ENCODE measurements around the gene PUS1. TPM values are rescaled to one million over a fixed set of nuclear protein-coding genes. Genes with fewer than 3 reads are reported as not detected.

Gene PUS1
- total RNA-seq, 2 experiments from 2014 or later: 43.5 to 78.3 TPM

DNA sequence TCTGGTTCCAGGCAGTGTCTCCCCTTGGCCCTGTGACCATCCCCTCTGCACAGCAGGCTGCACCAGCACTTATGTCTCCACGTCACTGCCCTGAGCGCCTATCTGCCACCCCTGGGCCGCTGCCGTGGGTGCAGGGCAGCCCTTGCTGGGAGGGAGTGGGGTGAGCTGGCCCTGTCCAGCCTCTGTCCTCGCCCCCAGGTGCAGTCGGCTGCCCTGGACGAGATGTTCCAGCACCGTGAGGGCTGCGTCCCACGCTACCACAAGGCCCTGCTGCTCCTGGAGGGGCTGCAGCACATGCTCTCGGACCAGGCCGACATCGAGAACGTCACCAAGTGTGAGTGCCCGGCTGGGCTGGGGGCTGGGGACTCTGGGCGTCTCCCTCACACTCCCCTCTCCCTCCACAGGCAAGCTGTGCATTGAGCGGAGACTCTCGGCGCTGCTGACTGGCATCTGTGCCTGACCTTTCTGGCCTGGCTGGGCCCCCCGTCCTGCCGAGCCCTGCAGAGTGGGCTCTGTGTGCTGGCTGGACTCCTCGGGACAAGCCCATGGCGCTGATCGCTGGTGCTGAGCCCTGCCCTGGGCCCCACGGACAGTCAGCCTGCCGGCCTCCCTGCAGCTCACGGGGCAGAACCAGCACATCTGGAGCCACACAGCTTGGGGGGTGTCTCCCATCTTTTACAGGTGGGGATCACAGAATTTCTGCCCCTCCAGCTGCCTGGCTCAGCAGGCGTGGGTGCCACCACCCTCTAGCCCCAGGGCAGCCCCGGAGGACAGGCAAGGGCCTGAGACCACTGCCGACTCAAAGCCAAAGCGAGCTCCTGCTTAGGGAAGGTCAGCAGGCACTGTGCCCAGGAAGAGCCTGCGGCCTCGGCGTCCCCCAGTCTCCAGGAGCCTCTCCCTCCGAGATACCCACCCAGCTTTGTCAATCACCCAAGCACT lies 7.9 kb upstream of the PUS1 start:
- Histone ChIP-seq H3K27ac (ENCODE audit: low read depth, low read length, poor library complexity, severe bottlenecking) (no peak overlapping the region), H3K4me2 (ENCODE audit: low read length) (no peak overlapping the region), H3K36me3 (ENCODE audit: insufficient read depth, low read length) (no peaks in the 10 kb centered on the region), H4K20me1 (ENCODE audit: insufficient read depth, low read length) (no peaks in the 10 kb centered on the region; the same call in 1 of the 2 replicates), H3K9me3 (ENCODE audit: low read length) (no peaks in the 10 kb centered on the region), H3K4me3 (ENCODE audit: low read depth, low read length, poor library complexity, severe bottlenecking) (no peak overlapping the region), H3K9me2 (ENCODE audit: insufficient read depth, low read length) (no peaks in the 10 kb centered on the region), H3K4me1 (ENCODE audit: insufficient read depth, low read length, poor library complexity, severe bottlenecking) (peaks cover 25% of the 10 kb centered on the region), H3K79me2 (ENCODE audit: insufficient read depth, low read depth, low read length) (no peaks in the 10 kb centered on the region), H2AFZ (ENCODE audit: low read length) (no peak overlapping the region)
- BruUV-seq (replicated peaks): no TSS peak
- ChIA-PET POLR2A (interaction anchor here (0.9 kb wide), 1 partner anchor 619 kb away, joined by 3 read pairs; no protein-coding TSS in a partner anchor), CTCF (ENCODE audit: unreplicated experiment) (no interaction called here)
- intact Hi-C loops (cut with micrococcal nuclease; ENCODE audit: unreplicated experiment): loop anchor here (10.0 kb wide), 1 partner anchor 144 kb away; no protein-coding TSS in a partner anchor
- DNase-seq (ENCODE audit: low spot score): no peak
- TF ChIP-seq, protein P1, sequence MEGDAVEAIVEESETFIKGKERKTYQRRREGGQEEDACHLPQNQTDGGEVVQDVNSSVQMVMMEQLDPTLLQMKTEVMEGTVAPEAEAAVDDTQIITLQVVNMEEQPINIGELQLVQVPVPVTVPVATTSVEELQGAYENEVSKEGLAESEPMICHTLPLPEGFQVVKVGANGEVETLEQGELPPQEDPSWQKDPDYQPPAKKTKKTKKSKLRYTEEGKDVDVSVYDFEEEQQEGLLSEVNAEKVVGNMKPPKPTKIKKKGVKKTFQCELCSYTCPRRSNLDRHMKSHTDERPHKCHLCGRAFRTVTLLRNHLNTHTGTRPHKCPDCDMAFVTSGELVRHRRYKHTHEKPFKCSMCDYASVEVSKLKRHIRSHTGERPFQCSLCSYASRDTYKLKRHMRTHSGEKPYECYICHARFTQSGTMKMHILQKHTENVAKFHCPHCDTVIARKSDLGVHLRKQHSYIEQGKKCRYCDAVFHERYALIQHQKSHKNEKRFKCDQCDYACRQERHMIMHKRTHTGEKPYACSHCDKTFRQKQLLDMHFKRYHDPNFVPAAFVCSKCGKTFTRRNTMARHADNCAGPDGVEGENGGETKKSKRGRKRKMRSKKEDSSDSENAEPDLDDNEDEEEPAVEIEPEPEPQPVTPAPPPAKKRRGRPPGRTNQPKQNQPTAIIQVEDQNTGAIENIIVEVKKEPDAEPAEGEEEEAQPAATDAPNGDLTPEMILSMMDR (conservative IDR thresholded peaks at IDR 0.05; ENCODE audit: low read length): no peak
- no peak for TF ChIP-seq EZH2phosphoT487 (IDR thresholded peaks at IDR 0.05; ENCODE audit: borderline replicate concordance, low read depth, low read length)

DNA sequence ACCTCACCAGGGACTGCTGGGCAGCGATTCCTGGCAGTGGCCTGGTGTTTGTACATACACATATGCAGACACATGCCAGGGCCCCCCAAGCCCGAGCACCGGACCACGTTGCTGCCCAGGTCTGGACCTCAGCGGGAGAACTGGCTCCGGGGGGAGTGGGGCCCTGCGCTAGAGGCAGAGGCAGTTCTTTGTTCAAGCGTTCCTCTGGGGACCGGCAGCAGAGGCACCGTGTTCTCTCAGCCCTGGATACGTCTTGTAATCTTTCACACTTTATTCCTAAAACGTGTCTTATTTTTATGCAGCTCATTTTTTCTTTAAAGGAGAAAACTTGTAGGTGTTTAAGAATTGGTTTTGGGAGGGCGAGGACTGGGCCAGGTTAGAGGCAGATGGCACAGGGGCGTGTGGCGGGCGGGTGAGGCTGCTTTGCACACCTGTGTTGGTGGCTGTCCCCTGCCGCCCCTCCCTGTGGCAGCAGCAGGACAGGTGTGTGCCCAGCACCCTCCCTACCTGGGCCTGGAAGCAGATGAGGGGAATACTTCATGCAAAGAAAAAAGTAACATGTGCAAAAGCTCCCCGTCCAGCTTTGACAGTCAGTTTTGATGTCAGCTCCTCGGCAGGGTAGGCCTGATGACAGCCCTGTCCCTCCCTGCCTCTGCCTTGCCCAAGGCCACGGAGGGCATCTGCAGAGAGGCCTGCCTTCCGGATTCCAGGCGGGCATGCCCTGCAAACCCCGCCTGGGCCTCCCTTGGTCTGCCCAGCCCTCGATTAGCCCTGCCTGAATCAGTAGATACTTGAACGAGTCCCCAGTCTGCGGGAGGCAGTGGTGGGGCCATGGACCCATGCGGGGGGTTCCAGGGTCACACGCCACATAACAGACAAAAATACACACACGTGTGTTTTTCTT lies 7.0 kb upstream of the PUS1 start:
- no TSS peak for BruUV-seq (replicated peaks)
- Histone ChIP-seq H3K4me1 (ENCODE audit: insufficient read depth, low read length, poor library complexity, severe bottlenecking) (peaks cover 25% of the 10 kb centered on the region), H3K9me3 (ENCODE audit: low read length) (no peaks in the 10 kb centered on the region), H4K20me1 (ENCODE audit: insufficient read depth, low read length) (no peaks in the 10 kb centered on the region; the same call in 1 of the 2 replicates), H3K4me2 (ENCODE audit: low read length) (no peak overlapping the region), H3K36me3 (ENCODE audit: insufficient read depth, low read length) (no peaks in the 10 kb centered on the region), H3K4me3 (ENCODE audit: low read depth, low read length, poor library complexity, severe bottlenecking) (no peak overlapping the region), H2AFZ (ENCODE audit: low read length) (no peak overlapping the region), H3K79me2 (ENCODE audit: insufficient read depth, low read depth, low read length) (no peaks in the 10 kb centered on the region), H3K27ac (ENCODE audit: low read depth, low read length, poor library complexity, severe bottlenecking) (no peak overlapping the region), H3K9me2 (ENCODE audit: insufficient read depth, low read length) (no peaks in the 10 kb centered on the region)
- POLR2A ChIA-PET: no interaction called here
- no peak for TF ChIP-seq EZH2phosphoT487 (IDR thresholded peaks at IDR 0.05; ENCODE audit: borderline replicate concordance, low read depth, low read length)
- TF ChIP-seq, protein P1 (conservative IDR thresholded peaks at IDR 0.05; ENCODE audit: low read length): no peak
- CTCF ChIA-PET (ENCODE audit: unreplicated experiment): no interaction called here
- no peak for DNase-seq (ENCODE audit: low spot score)
- intact Hi-C loops (cut with micrococcal nuclease; ENCODE audit: unreplicated experiment): loop anchor here (10.0 kb wide), 1 partner anchor 143 kb away; no protein-coding TSS in a partner anchor
